ENCODE measurements around the gene TIMP1. TPM values are rescaled to one million over a fixed set of nuclear protein-coding genes. Genes with fewer than 3 reads are reported as not detected.

Gene TIMP1
- total RNA-seq, 3 donors from 2014 or later: 25.4 to 143 (median 96.9) TPM

- Histone ChIP-seq H3K36me3 (ENCODE audit: low read depth) (no peaks in the 10 kb centered on the region), H3K4me3 (no peak overlapping the region), H3K9me3 (no peaks in the 10 kb centered on the region), H3K4me1 (ENCODE audit: low read depth) (no peaks in the 10 kb centered on the region)
- intact Hi-C loops (cut with DNase I, micrococcal nuclease): no loop called here
- DNase-seq: no peak
- no peak for ATAC-seq
- TF ChIP-seq, protein P1, sequence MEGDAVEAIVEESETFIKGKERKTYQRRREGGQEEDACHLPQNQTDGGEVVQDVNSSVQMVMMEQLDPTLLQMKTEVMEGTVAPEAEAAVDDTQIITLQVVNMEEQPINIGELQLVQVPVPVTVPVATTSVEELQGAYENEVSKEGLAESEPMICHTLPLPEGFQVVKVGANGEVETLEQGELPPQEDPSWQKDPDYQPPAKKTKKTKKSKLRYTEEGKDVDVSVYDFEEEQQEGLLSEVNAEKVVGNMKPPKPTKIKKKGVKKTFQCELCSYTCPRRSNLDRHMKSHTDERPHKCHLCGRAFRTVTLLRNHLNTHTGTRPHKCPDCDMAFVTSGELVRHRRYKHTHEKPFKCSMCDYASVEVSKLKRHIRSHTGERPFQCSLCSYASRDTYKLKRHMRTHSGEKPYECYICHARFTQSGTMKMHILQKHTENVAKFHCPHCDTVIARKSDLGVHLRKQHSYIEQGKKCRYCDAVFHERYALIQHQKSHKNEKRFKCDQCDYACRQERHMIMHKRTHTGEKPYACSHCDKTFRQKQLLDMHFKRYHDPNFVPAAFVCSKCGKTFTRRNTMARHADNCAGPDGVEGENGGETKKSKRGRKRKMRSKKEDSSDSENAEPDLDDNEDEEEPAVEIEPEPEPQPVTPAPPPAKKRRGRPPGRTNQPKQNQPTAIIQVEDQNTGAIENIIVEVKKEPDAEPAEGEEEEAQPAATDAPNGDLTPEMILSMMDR (IDR thresholded peaks at IDR 0.05): no peak
Measured at GRCh38 chrX:47625365-47625764, 43.1 kb downstream of the TIMP1 start.

- ATAC-seq (no peak), DNase-seq (no peak)
- intact Hi-C loops (cut with DNase I, micrococcal nuclease): no loop called here
- TF ChIP-seq, protein P1 (IDR thresholded peaks at IDR 0.05): no peak
- no peaks in the 10 kb centered on the region for H3K9me3 ChIP-seq
- no peaks in the 10 kb centered on the region for H3K4me1 ChIP-seq (ENCODE audit: low read depth)
- no peaks in the 10 kb centered on the region for H3K36me3 ChIP-seq (ENCODE audit: low read depth)
- no peak overlapping the region for H3K4me3 ChIP-seq
Measured at GRCh38 chrX:47628982-47629381, 46.7 kb downstream of the TIMP1 start.

- intact Hi-C loops (cut with DNase I, micrococcal nuclease): no loop called here
- Histone ChIP-seq H3K4me3 (no peak within 1 kb of the TSS), H3K36me3 (ENCODE audit: low read depth) (no peaks in the 10 kb centered on the region), H3K4me1 (ENCODE audit: low read depth) (no peaks in the 10 kb centered on the region), H3K9me3 (no peaks in the 10 kb centered on the region)
- ATAC-seq (peak; percentile 39), DNase-seq (no peak)
- TF ChIP-seq, protein P1 (IDR thresholded peaks at IDR 0.05): no peak
Measured at GRCh38 chrX:47629419-47630200, 47.4 kb downstream of the TIMP1 start, which contains the start of gene CFP. TSS of gene CFP (minus strand) at chrX:47629930. CDS start at chrX:47629844, 86 bp downstream.

GRCh38 chrX:47631676-47632075, 49.4 kb downstream of the TIMP1 start:
- no peak overlapping the region for H3K4me3 ChIP-seq
- ATAC-seq: no peak
- TF ChIP-seq, protein P1 (IDR thresholded peaks at IDR 0.05): no peak

DNA sequence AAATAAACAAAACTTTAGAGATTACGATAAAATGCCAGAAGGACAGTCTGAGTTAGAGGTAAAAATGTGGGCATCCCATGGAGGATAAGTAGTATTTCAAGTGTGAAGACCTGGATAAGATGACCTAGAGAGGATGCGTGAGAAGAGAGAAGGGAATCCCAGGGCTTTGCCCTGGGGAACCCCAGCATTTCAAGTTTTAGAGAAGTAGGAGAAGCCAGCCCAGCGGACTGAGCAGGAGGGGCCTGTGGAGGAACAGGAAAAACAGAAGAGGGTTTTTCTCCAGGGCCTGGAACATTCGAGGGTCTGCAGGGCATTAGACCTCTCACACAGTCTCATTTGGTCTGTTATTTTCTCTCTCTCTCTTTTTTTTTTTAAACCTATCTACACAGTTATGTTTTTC, 50.4 kb downstream of the TIMP1 start:
- no peak overlapping the region for H3K4me3 ChIP-seq
- no peaks in the 10 kb centered on the region for H3K9me3 ChIP-seq
- H3K4me1 ChIP-seq (ENCODE audit: low read depth): no peaks in the 10 kb centered on the region
- ATAC-seq: no peak
- intact Hi-C loops (cut with DNase I, micrococcal nuclease): no loop called here
- no peak for DNase-seq
- TF ChIP-seq, protein P1 (IDR thresholded peaks at IDR 0.05): no peak
- H3K36me3 ChIP-seq (ENCODE audit: low read depth): no peaks in the 10 kb centered on the region

More at GRCh38 chrX:47631676-47632075, 49.4 kb downstream of the TIMP1 start:
- no peaks in the 10 kb centered on the region for H3K9me3 ChIP-seq
- H3K4me1 ChIP-seq (ENCODE audit: low read depth): no peaks in the 10 kb centered on the region
- DNase-seq: no peak
- no peaks in the 10 kb centered on the region for H3K36me3 ChIP-seq (ENCODE audit: low read depth)
- intact Hi-C loops (cut with DNase I, micrococcal nuclease): no loop called here
